ENCODE data around the gene CNTROB.

Gene CNTROB, protein sequence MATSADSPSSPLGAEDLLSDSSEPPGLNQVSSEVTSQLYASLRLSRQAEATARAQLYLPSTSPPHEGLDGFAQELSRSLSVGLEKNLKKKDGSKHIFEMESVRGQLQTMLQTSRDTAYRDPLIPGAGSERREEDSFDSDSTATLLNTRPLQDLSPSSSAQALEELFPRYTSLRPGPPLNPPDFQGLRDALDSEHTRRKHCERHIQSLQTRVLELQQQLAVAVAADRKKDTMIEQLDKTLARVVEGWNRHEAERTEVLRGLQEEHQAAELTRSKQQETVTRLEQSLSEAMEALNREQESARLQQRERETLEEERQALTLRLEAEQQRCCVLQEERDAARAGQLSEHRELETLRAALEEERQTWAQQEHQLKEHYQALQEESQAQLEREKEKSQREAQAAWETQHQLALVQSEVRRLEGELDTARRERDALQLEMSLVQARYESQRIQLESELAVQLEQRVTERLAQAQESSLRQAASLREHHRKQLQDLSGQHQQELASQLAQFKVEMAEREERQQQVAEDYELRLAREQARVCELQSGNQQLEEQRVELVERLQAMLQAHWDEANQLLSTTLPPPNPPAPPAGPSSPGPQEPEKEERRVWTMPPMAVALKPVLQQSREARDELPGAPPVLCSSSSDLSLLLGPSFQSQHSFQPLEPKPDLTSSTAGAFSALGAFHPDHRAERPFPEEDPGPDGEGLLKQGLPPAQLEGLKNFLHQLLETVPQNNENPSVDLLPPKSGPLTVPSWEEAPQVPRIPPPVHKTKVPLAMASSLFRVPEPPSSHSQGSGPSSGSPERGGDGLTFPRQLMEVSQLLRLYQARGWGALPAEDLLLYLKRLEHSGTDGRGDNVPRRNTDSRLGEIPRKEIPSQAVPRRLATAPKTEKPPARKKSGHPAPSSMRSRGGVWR

DNA sequence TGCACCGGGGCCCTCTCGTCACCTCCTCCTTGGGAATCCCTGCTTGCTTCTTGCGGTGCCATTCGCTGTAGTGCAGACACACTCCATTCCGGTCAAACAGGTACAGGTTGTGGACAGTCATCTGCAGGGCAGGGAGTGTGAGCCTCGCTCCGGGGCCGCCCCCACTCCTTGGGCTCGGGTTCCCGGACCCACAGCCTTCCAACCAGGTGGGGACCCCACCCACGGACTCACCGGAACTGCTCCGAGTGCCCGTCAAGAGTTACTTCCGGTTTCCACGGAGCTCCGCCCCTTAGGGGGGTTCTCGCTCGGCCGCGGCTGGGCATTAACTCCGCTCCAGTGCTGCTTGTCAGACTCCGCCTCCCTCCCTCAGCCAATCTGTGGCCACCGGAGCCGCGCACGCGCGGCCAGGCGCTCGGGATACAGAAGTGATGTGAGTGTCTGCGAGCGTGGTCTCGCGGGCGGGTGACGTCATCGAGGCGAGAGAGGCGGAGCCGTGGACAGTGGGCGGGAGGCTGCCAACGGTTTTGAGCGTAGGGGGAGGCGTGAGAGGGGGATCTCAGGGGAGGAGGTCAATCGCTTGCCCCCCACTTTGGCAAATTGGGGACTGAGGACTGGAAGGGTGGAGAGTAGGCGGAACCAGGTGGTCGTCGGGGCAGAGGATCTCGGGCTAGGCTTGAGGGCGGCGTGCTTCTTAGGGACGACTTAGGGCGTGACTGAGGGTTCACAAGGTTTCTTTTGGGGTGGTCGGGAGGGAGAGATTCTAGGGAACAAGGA, at the start of gene CNTROB, which contains the start of gene TRAPPC1:
Gene CNTROB, plus strand, starts transcription at position 498 of the 774 bp plus-strand sequence. CDS start 874 bp downstream, outside the sequence.
Gene TRAPPC1, minus strand, starts transcription at position 238 of the 774 bp plus-strand sequence. Its CDS starts 117 bp downstream, at position 121.
- peak; percentile 99 to 100 for DNase-seq

DNA sequence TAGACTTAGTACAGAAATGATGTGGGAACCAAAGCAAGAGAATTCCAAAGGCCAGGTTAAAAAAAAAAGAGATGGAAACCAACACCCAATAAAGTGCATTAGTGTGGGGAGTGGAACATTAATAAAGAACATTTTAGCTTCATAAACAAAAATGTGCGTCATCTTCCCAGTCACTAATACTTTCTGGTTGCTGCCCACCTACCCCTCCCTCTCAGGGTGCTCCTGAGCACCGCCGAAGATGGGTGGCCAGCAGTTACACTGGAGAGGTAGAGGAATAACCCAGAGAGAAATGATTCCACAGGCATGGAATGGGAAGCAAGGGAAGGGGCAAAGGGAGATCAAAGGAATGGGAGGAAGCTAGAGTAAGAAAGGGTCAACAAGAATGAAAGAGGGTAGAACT, 49.4 kb upstream of the CNTROB start:
- DNase-seq, result no peak

DNA sequence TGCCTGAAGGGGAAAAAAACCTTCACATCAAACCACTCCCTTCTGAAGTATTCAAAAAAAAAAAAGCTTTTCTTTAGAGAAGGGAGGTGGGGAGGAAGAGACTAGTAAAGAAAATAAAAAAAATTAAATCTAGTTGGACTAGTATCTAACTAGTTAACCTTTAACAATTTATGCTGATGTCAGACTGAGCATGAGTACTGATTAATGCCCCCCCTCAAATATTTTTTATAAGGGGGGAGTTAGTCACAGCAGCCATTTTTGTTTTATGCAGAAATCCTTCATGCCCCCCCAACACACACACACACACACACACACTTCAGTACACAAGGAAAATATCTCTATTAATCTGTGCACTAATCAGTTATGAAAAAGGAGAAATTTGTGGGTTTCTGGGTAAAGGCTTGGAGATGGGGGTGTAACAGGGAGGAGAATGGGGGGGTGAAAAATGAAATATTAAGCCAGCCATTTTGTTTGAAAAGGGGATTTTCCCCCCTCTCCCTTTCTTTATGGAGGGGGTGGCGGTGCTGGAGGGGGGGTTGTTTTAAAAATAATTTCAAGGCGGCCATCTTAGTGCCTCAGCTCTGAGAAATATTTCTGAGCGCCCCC, 48.1 kb upstream of the CNTROB start:
- peak; percentile 14 to 41 for DNase-seq

DNA sequence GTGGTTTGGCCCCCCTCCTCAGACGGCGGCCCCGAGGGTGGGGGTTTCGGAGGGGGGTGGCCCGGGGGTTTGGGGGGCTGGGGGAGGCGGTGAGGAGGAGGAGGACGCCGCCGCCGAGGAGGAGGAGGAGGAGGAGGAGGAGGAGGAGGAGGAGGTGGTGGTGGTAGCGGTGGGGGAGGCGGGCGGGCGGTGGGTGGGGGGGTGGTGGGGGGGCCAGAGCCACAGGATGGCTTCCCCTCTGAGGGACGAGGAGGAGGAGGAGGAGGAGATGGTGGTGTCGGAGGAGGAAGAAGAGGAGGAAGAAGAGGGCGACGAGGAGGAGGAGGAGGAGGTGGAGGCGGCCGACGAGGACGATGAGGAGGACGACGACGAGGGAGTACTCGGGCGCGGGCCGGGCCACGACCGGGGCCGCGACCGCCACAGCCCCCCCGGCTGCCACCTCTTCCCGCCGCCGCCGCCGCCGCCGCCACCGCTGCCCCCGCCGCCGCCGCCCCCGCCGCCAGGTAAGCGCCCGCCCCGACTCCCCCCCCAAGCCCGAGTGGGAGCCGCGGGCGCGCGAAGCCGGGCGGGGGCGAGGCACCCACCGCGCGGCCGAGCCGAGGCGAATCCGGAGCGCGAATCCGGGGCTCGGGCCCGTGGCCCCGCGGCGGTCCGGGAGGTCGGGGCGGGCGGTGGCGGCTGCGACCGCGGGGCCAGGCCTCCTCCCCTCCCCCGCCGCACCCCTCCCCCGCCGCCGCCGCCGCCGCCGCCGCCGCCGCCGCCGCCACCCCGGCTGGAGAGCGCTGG, 47.2 kb upstream of the CNTROB start:
- peak; percentile 49 to 66 for DNase-seq

DNA sequence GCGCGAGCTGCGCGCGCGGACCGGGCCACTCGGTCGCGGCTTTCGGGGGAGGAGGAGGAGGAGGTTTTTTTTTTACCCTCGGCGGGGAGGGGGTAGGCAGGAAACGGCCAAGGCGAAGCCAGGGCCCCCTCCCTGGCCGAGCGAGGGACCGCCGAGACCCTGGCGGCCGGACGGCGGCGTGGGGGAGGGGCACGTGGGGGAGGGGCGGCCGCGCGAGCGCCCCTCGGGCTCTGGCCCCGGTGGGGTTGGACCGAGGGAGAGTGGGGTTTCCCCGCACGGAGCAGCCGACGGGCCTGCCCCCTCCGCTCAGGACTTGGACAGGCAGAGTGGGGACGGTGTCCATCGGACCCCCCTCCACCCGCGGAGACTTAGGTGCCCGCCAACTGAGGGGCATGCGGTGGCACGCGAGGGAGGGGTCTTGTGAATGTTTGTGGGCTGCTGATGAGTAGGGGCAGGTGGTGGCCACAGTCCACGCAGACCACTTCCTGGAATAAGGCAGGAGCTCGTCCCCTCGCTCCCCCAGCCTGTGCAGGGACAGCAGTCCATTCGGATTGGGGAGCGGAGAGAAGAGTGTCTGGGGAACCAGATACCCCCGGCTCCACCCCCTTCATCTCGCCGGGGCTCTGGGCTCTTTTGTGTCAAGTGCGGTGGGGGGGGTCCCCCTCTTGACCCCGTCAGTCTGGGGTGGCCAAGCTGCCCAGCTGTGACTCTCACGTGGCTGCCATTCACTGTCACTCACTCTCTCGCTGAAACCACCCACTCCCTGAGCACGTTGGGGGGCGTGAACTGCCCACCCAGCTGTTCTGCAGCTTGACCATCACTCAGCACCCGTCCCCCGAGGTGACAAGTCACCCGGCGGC, 46.4 kb upstream of the CNTROB start:
- peak; percentile 26 to 53 for DNase-seq

DNA sequence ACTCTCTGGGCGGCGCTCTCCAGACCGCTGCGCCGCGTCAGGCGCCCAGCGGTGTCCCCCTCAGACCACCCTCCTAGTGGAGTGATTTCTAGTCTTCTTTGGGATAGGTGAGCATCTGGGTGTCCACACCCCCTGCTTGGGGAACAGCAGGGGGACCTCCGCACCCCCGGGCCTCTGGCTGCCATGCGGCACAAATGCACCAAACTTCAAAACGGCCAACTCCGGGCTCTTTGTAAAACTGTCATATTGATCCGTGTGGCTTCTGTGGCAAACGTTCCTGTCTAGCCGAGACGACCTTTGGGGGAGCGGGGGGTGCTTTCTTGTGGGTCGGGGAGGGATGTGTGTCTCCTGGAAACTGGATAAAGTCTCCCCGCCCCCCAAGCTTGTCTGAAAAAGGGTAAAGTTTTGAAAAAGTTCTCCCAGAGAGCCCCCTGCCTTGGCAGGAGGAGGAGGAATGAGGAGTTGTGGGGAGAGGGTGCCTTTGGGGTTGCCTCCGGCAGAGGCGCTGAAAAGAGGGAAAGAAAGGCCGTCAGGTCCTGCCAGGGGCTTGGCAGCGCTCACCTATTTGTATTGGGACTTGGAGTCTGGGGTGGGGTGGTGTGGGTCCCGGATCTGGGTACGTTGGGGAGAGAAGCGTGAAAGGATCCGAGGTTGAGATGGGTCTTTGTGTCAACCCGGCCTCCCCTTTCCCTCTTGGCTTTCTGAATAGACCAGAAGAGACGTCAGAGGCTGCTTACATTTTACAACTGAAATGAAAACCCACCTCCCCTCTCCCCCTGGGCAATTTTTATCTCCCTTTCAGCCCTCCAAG, 45.6 kb upstream of the CNTROB start:
- peak; percentile 37 to 45 for DNase-seq

DNA sequence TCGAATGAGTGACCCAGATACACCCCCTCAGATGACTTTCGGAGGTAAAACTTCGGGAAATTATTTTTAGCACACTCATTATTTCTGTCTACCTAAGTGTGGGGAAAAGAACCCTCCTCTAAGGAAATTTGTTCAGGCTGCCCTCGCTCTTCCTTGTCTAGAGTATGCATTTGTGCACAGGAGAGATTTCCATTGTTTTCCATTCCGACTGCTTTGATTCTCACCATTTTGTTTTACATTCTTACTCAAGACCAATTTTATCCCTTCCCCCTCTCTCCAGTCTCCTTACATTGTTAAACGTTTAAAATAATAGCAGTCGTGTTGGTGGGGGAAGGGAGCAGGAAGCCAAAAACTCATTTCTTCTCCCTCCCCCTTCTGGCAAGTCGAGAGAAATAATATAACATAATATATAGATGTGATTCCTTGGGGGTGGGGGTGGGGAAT, 44.9 kb upstream of the CNTROB start:
- DNase-seq, result no peak

DNA sequence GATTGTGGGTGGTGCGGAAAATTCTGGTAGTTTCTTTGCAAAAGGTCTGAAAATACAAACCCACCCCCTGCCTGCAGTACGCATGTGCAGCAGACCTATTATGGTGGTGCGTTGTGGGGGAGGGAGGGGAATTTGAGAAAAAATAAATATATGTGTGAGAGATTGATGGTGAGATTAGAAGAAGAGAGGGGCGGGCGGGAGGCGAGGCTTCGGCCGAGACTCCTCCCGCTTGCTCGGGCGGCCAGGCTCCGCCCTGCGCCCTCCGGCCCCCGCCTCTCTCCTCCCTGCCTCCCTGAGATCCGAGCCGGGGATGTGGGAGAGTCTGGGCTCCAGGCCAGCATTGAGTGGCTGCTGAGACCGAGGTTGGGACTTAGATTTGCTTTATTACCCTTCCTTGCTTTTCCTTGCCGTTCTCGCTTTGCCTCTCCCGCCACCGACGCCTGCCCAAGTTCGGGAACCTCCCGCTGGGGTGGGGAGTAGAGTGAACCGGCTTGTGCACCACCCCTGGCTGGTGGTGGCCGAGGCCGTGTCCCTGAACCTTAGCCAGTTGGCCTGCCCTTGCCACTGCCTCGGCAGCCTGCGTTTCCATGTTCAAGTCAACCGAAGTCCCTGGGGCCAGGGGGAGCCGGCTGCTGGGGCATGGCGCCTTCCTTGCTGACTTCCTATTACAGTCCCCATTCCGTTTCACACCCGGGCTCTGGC, 44.4 kb upstream of the CNTROB start:
- DNase-seq, result peak; percentile 78 to 94

DNA sequence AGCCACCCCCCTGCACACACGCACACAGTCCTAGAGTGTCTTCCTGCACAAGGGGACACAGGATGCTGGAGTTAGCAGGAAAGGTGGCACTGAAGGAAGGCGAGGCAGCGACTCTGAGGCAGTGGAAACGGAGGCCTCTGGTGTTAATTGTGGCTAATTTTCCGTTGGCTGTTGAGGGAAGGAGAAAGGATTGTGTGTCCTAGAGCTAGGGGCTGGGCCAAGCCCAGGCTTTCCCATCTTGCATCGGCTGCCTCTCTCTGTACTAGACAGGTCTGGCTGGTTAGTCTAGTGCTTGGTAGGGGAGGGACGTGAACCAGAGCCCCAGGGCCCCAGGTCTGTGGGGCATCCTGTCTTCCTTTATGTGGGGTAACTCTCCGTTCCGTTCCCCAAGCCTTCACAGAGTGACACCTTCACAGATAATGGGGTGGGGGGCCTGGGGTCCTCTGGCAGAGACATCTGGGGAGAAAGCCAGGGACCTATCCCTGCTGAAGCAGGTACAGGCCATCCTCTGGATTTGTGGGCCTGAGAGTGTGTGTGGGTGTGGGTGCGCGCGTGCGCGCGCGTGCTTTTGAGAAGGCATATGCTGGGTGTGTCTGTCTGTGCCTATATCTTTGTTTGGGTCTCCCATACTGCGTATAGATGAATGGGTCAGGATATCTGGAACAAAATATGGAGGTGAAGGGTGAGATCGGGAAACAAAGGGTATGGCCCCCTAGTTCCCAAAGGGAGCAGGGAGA, 43.7 kb upstream of the CNTROB start, which contains the start of gene CHD3:
Gene CHD3, plus strand, starts transcription at position 606 of the 737 bp plus-strand sequence. CDS start 212 bp downstream, outside the sequence.
- DNase-seq, result peak; percentile 59 to 61

DNA sequence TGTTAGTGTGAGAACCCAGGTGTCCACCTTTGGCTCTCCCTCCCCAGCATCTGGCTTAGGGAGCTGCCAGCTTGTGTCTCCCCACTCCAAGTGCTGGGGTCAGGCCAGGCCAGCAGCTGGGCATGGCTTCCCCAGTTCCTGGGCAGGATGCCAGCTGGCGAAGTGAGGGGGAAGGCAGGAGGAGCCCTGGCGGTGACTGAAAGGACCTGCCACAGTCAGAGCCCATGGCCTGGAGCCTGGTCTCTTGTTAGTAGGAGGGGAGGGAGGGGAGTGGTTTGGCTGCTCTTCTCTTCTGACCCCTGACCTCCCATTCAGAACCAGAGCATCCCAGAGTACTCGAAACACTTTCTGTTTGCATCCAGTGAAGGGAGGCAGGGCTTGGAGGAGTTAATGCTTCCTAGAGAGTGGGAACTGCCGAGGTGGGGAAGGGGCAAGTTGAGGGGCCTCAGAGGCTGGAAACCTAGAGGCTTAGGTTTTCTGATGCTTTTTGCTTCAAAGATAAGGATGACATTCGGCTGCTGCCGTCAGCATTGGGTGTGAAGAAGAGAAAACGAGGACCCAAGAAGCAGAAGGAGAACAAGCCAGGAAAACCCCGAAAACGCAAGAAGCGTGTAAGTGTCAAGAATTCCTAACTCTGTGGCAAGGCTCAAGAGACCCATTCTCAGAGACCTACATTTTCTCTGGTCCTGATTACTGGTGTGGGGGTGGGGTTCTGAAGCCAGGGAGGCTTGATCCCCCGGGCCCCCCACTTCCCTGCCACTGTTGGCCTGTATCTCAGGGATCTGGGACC, 42.6 kb upstream of the CNTROB start:
- DNase-seq, result peak in 1 of 2 experiments; percentile 16

DNA sequence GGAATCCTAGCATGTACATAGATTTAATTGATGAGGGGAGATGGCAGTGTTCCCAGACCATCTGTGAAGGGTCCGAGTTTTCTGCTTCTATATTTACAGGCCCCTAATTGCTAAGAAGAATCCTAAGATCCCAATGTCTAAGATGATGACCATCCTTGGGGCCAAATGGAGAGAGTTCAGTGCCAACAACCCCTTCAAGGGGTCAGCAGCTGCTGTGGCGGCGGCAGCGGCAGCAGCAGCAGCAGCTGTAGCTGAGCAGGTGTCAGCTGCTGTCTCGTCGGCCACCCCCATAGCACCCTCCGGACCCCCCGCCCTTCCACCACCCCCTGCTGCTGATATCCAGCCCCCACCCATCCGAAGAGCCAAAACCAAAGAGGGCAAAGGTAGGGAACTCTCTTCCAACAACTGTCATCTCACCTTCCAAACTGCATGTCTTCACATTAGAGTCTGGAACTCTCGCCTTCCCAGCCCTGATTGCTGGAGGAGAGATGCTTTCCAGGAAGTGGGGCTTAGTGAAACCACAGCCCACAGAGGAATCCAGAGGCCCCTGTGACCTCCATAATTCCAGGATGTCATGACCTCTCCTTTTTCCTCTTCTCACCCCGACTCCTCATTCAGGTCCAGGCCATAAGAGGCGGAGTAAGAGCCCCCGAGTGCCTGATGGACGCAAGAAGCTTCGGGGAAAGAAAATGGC, 38.7 kb upstream of the CNTROB start:
- DNase-seq, result no peak

DNA sequence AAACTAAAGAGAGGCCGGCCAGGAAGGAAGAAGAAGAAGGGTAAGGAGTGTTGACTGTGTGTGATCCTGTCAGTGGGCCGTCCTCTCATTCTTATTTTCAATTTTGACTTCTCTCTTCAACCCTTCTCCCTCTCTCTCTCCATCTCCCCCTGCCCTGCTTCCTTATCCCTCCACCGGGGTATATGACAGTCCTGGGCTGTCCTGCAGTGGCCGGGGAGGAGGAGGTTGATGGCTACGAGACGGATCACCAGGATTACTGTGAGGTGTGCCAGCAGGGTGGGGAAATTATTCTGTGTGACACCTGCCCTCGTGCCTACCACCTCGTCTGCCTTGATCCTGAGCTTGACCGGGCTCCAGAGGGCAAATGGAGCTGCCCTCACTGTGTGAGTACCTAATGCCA, 37.8 kb upstream of the CNTROB start:
- DNase-seq, result no peak

DNA sequence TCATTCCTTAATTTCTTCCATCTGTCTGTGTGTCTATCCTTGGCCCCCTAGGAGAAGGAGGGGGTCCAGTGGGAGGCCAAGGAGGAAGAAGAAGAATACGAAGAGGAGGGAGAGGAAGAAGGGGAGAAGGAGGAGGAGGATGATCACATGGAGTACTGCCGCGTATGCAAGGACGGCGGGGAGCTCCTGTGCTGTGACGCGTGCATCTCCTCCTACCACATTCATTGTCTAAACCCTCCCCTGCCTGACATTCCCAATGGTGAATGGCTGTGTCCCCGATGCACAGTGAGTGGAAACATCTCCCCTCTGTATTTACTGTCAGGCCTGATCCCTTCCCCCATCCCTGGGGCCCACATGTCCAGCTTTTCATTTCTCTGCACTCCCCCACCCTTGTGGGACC, 37.1 kb upstream of the CNTROB start:
- DNase-seq, result no peak

DNA sequence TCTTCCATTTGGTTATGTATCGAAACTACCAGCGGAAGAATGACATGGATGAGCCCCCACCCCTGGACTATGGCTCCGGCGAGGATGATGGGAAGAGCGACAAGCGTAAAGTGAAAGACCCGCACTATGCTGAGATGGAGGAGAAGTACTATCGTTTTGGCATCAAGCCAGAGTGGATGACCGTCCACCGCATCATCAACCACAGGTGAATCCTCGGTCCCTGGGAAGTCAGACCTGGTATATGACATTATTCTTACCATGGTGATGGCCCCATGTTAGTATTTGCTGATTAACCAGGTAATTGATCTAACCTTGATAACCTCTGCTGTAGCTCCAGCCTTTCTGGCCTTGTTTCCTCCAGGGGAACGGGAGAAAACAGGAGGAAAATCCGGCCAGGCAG, 34.9 kb upstream of the CNTROB start:
- no peak for DNase-seq

DNA sequence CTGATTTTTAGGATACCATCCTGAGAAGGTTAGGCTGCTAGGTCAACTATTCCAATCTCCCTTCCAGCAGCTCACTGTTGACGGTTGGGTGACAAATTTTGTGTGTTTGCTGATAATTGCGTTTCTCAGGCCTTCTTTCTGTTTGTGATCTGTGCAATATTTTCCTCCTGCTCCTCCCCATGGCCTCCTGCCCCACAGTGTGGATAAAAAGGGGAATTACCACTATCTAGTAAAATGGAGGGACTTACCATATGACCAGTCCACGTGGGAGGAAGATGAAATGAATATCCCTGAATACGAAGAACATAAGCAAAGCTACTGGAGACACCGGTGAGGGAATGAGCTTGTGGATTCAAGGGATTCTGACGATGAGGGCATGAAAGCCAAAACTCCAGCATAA, 34.2 kb upstream of the CNTROB start:
- DNase-seq, result no peak

All from stimulated activated CD4-positive, alpha-beta T cell treated with anti-CD3 and anti-CD28 coated beads, Interleukin-4, amount 100 ng/mL, for 4 hours (primary cell).